Gastrocnemius medialis (tissue), 4 donors: ENCODE results near the gene NKAP. TPM values are rescaled to one million over a fixed set of nuclear protein-coding genes. Genes with fewer than 3 reads are reported as not detected.

ENCODE experiments used
- ATAC-seq, 2 donors: fragments of 150-250 bp; one replicate each; pipeline ENCODE4 v1.9.1; 2016
- DNase-seq, 2 donors: peaks; one replicate each; pipeline ENCODE4 v3.0.0-alpha.2; 2019
- H3K27ac ChIP-seq, 4 donors: fragments of 200-600 bp; sonication (generic); 1 replicate in 1 of 4; 2 replicates in 3 of 4; pipeline ENCODE4 v1.5.1; 2016 to 2018; ENCODE audit warnings: mild to moderate bottlenecking in 2 of 4, moderate library complexity in 1 of 4
- H3K27me3 ChIP-seq, 3 donors: fragments of 200-600 bp; sonication (generic) in 2 of 3; 1 replicate in 1 of 3; 2 replicates in 2 of 3; pipeline versions ENCODE4 v1.5.1 to v1.6.0; 2016 to 2019; ENCODE audit warnings: mild to moderate bottlenecking in 1 of 3, moderate library complexity in 1 of 3
- H3K36me3 ChIP-seq, 2 donors: fragments of 200-600 bp; sonication (generic) in 1 of 2; one replicate each; pipeline ENCODE4 v1.5.1; 2017 to 2018
- H3K4me1 ChIP-seq, 2 donors: fragments of 200-600 bp; sonication (generic) in 1 of 2; one replicate each; pipeline ENCODE4 v1.5.1; 2016 to 2017; ENCODE audit warnings: mild to moderate bottlenecking in 2 of 2
- H3K4me3 ChIP-seq, 4 donors: fragments of 200-600 bp; sonication (generic) in 3 of 4; 1 replicate in 1 of 4; 2 replicates in 3 of 4; pipeline ENCODE4 v1.5.1; 2016 to 2019; ENCODE audit warnings: mild to moderate bottlenecking in 2 of 4
- H3K9me3 ChIP-seq, 3 donors: fragments of 200-600 bp; sonication (generic) in 2 of 3; 1 replicate in 1 of 3; 2 replicates in 2 of 3; pipeline ENCODE4 v1.5.1; 2016 to 2019
- POLR2A ChIP-seq, 2 donors: fragments of 450-650 bp; IDR thresholded peaks; one replicate each; pipeline ENCODE4 v1.6.1; 2017; ENCODE audit warnings: antibody characterized with exemption in 2 of 2, mild to moderate bottlenecking in 2 of 2, moderate library complexity in 2 of 2
- in situ Hi-C, 4 donors: fragments of 200-750 bp; cut with MboI; loops; one replicate each; pipeline versions ENCODE4 v1.15.0 to v1.8.0; 2017; ENCODE audit warnings: low sequenced_read_pairs in 4 of 4
- intact Hi-C: fragments of 100-400 bp; cut with DNase I; formaldehyde crosslinking; loops from one replicate; pipeline ENCODE4 v1.15.1; 2023; ENCODE audit warnings: low total_unique reads
- total RNA-seq, 4 donors: library from RNA; depleted of rRNA; stranded (reverse); fragments of >200 nt; gene quantifications; one replicate each; pipeline versions ENCODE4 v1.1.0 to v1.2.3, GENCODE V29; 2016
- TF ChIP-seq, protein P1 (sequence below), 5 experiments: fragments of 450-650 bp in 3 of 5; fragments of 200-600 bp in 2 of 5; sonication (generic) in 2 of 5; IDR thresholded peaks in 4 of 5; conservative IDR thresholded peaks in 1 of 5; 1 replicate in 4 of 5; 2 replicates in 1 of 5; pipeline ENCODE4 v1.5.1; 2016 to 2019; ENCODE audit warnings: antibody characterized with exemption in 5 of 5, mild to moderate bottlenecking in 3 of 5, moderate library complexity in 3 of 5

Gene NKAP
- total RNA-seq, 4 donors from 2014 or later, result 3.4 to 5.1 (median 4.3) TPM

DNA sequence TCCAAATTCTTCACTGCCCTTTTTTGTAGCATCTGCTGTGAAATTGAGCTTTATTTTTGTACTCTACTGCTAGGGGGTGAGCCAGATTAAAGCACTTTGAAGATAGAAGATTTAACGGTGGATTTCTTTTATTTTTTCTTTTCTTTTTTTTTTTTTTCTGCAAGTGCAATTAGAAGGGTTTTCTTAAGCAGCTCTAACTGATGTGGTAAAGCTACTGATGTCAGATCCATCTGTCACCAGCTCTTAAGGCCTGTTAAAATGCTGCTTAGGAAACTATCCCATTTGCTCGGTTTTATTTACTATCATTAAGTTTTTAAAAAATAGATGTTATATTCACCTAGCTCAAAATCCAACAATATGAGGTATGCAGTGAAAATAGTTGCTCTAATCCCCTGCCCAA is 64.8 kb downstream of the NKAP start:
- H3K9me3 ChIP-seq, result no peaks in the 10 kb centered on the region
- H3K27ac ChIP-seq, result no peak overlapping the region
- peaks cover 0 to 12% of the 10 kb centered on the region in 2 donors for H3K36me3 ChIP-seq
- TF ChIP-seq, protein P1, sequence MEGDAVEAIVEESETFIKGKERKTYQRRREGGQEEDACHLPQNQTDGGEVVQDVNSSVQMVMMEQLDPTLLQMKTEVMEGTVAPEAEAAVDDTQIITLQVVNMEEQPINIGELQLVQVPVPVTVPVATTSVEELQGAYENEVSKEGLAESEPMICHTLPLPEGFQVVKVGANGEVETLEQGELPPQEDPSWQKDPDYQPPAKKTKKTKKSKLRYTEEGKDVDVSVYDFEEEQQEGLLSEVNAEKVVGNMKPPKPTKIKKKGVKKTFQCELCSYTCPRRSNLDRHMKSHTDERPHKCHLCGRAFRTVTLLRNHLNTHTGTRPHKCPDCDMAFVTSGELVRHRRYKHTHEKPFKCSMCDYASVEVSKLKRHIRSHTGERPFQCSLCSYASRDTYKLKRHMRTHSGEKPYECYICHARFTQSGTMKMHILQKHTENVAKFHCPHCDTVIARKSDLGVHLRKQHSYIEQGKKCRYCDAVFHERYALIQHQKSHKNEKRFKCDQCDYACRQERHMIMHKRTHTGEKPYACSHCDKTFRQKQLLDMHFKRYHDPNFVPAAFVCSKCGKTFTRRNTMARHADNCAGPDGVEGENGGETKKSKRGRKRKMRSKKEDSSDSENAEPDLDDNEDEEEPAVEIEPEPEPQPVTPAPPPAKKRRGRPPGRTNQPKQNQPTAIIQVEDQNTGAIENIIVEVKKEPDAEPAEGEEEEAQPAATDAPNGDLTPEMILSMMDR (IDR thresholded peaks at IDR 0.05 in 4 of 5, conservative IDR thresholded peaks at IDR 0.05 in 1 of 5), result no peak
- no peak for TF ChIP-seq POLR2A (IDR thresholded peaks at IDR 0.05)
- intact Hi-C loops, result loop anchor here (10.0 kb wide), 1 partner anchor 304 kb away; the partner anchor contains the start of gene UBE2A
- DNase-seq (no peak), ATAC-seq (no peak)
- no peak overlapping the region for H3K4me3 ChIP-seq
- in situ Hi-C loops, result no loop called here
- H3K4me1 ChIP-seq, result peaks cover 0 to 8% of the 10 kb centered on the region in 2 donors
- H3K27me3 ChIP-seq, result no peaks in the 10 kb centered on the region

GRCh38 chrX:119871599-119872395 is 71.8 kb downstream of the NKAP start, which contains the start of the genes NDUFA1 and RNF113A:
NDUFA1 (plus strand) TSS chrX:119871832; CDS start chrX:119871912, 80 bp downstream.
RNF113A (minus strand) TSS chrX:119871733; CDS start chrX:119871613, 120 bp downstream.
- Histone ChIP-seq H3K4me1 (peaks cover 6 to 32% of the 10 kb centered on the region in 2 donors), H3K36me3 (peaks cover 0 to 8% of the 10 kb centered on the region in 2 donors), H3K27me3 (no peaks in the 10 kb centered on the region), H3K27ac (peak within 1 kb of the TSS; percentile 93 to 98 (median 94)), H3K4me3 (peak within 1 kb of the TSS; percentile 69 to 83 (median 76)), H3K9me3 (no peaks in the 10 kb centered on the region)
- TF ChIP-seq, protein P1 (IDR thresholded peaks at IDR 0.05 in 4 of 5, conservative IDR thresholded peaks at IDR 0.05 in 1 of 5), result no peak
- peak; percentile 69 to 75 for TF ChIP-seq POLR2A (IDR thresholded peaks at IDR 0.05)
- intact Hi-C loops, result loop anchor here (1.0 to 10.0 kb wide), 6 partner anchors 19 to 404 kb away; partner anchors contain the start of genes NKAP, RPL39, SLC25A5 and UBE2A
- in situ Hi-C loops, result no loop called here
- DNase-seq, result peak; percentile 72 to 88
- ATAC-seq, result peak; percentile 94 to 95

DNA sequence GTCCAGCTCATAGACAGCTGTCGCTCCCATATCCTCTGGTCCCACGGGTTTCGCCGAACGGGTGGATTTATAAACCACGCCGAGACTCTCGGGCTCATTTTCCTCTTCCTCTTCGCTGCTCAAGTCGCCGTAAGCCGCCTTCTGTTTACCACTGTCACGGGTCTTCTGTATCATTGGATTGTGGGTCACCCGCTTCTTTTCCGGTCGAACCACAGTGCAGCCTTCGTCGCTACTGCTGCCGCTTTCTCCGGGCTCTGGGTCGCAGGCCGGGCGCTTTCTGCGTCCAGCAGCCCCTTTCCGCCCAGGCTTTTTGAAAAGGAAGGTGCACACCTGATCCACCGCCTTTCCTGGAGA is 72.3 kb downstream of the NKAP start:
- in situ Hi-C loops (no loop called here), intact Hi-C loops (loop anchor here (1.0 to 10.0 kb wide), 6 partner anchors 19 to 404 kb away; partner anchors contain the start of genes NKAP, RPL39, SLC25A5 and UBE2A)
- Histone ChIP-seq H3K4me1 (peaks cover 6 to 32% of the 10 kb centered on the region in 2 donors), H3K27ac (peak overlapping the region; percentile 93 to 98 (median 94)), H3K9me3 (no peaks in the 10 kb centered on the region), H3K27me3 (no peaks in the 10 kb centered on the region), H3K4me3 (peak overlapping the region; percentile 69 to 83 (median 76)), H3K36me3 (peaks cover 0 to 3% of the 10 kb centered on the region in 2 donors)
- peak; percentile 51 to 80 for ATAC-seq
- peak in 1 of 2 donors; percentile 13 for DNase-seq
- TF ChIP-seq, protein P1 (IDR thresholded peaks at IDR 0.05 in 4 of 5, conservative IDR thresholded peaks at IDR 0.05 in 1 of 5), result no peak
- TF ChIP-seq POLR2A (IDR thresholded peaks at IDR 0.05), result no peak

Other genes starting within 250 kb of the NKAP start
- gene SOWAHD, start 185.2 kb downstream of the NKAP start, total RNA-seq, result under 1 TPM in 1 of 4 donors, not detected in 3; 0.76 TPM
- gene RPL39, start 152.1 kb downstream of the NKAP start, total RNA-seq, result 1,000 to 10,000 TPM; 3,033 to 5,904 (median 3,913) TPM
- gene UPF3B, start 90.8 kb downstream of the NKAP start, total RNA-seq, result 1 to 10 TPM; 4.7 to 6.3 (median 5.7) TPM
- gene RNF113A, start 72.0 kb downstream of the NKAP start, total RNA-seq, result 10 to 100 TPM in 2 of 4 donors, 1 to 10 TPM in 2; 8.9 to 15.7 (median 12.1) TPM
- gene NDUFA1, start 71.9 kb downstream of the NKAP start, total RNA-seq, result 100 to 1,000 TPM; 101 to 119 (median 105) TPM
- gene AKAP14, start 47.9 kb downstream of the NKAP start, total RNA-seq, result not detected
- gene RHOXF2B, start 133.9 kb upstream of the NKAP start, total RNA-seq, result not detected
- gene RHOXF1, start 172.2 kb upstream of the NKAP start, total RNA-seq, result not detected
- gene RHOXF2, start 214.9 kb upstream of the NKAP start, total RNA-seq, result not detected